Measurements from ENCODE around the gene KLHL10.

The KLHL10 gene

DNA sequence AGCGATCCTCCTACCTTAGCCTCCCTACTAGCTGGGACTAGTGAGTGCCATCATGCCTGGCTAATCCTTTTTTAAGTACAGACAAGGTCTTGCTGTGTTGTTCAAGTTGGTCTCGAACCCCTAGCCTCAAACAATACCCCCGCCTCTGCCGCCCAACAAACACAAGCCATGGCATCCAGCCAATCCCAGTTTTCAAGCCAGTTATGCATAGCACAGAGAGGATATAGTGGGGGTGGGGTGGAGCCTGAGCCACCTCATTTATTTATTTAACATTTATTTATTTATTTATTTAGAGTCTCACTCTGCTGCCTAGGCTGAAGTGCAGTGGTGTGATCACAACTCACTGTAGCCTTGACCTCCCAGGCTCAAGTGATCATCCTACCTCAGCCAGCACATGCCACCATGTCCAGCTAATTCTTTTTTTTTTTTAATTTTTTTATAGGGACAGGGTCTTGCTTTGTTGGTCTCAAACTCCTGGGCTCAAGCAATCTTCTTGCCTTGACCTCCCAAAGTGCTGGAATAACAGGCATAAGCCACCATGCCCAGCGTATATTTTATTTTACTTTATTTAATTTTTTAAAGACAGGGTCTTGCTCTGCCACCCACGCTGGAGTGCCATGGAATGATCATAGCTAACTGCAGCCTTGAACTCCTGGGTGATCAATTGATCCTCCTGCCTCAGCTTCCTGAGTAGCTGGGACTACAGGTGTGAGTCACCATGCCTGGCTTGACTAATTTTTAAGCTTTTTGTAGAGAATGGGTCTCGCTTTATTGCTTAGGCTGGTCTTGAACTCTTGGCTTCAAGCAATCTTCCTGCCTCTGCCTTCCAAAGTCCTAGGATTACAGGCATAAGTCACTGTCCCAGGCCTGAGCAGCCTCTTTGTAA is 53.8 kb downstream of the KLHL10 start:
- TF ChIP-seq CTCF (IDR thresholded peaks at IDR 0.05), result no peak

DNA sequence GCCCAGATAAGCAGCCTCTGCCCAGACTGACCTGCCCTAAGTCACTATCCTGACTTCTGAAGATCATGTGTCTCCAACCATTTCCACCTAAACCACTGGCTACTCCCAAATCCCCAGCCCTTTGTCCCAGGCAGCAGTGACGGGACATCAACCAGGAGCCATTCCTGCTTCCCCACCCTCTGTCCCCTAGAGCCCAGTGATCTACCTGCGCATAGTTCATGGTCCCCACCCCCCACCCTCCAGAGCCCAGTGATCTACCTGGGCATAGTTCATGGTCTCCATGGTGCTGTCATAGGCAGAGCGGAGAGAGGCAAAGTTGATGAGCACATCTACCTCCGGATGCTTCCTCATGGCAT is 54.4 kb downstream of the KLHL10 start:
- TF ChIP-seq CTCF (IDR thresholded peaks at IDR 0.05), result no peak

GRCh38 chr17:41893384-41893783 is 55.8 kb downstream of the KLHL10 start:
- no peak for TF ChIP-seq CTCF (IDR thresholded peaks at IDR 0.05)

GRCh38 chr17:41894791-41895331 is 57.2 kb downstream of the KLHL10 start:
- no peak for TF ChIP-seq CTCF (IDR thresholded peaks at IDR 0.05)

- no peak for TF ChIP-seq CTCF (IDR thresholded peaks at IDR 0.05)
Observed at GRCh38 chr17:41895617-41896016, 58.0 kb downstream of the KLHL10 start.

GRCh38 chr17:41896726-41897125 is 59.1 kb downstream of the KLHL10 start:
- no peak for TF ChIP-seq CTCF (IDR thresholded peaks at IDR 0.05)

Data from LNCAP (cell line).